Hematopoietic multipotent progenitor cell treated with erythropoietin and hydrocortisone succinate and interleukin-3 and kit ligand, for 6 days (in vitro differentiated cells): Measurements from ENCODE around the gene NDRG4.
A peak's percentile ranks its signal among the peaks of the same experiment; 100 is the strongest.
"Not testable (repeated sequence)": the region's sequence is repeated elsewhere in the genome, so short reads cannot be mapped to it uniquely, and the experiment has no call there.

Experiments
- DNase-seq: peaks from one replicate; pipeline ENCODE4 v3.0.0-alpha.2; 2015

Gene NDRG4

GRCh38 chr16:58466396-58466795 lies 33.5 kb upstream of the NDRG4 start:
- DNase-seq: no peak

GRCh38 chr16:58467905-58468304 lies 32.0 kb upstream of the NDRG4 start:
- DNase-seq: no peak

- no peak for DNase-seq
These were observed 28.6 kb upstream of the NDRG4 start for GRCh38 chr16:58471209-58471975.

GRCh38 chr16:58472266-58472665 lies 27.7 kb upstream of the NDRG4 start:
- no peak for DNase-seq

- DNase-seq: no peak
These were observed 27.1 kb upstream of the NDRG4 start for GRCh38 chr16:58472827-58473226.

- DNase-seq: no peak
These were observed 25.6 kb upstream of the NDRG4 start for GRCh38 chr16:58474296-58474695.

- DNase-seq: no peak
These were observed 24.8 kb upstream of the NDRG4 start for GRCh38 chr16:58475091-58475619.

- no peak for DNase-seq
These were observed 23.2 kb upstream of the NDRG4 start for GRCh38 chr16:58476791-58477190.

GRCh38 chr16:58478427-58478826 lies 21.5 kb upstream of the NDRG4 start:
- no peak for DNase-seq

- no peak for DNase-seq
These were observed 18.6 kb upstream of the NDRG4 start for GRCh38 chr16:58481226-58481869.

- DNase-seq: no peak
These were observed 18.0 kb upstream of the NDRG4 start for GRCh38 chr16:58481931-58482330.

GRCh38 chr16:58485184-58485887 lies 14.6 kb upstream of the NDRG4 start:
- no peak for DNase-seq

GRCh38 chr16:58487566-58488351 lies 12.2 kb upstream of the NDRG4 start:
- DNase-seq: peak; percentile 89

- DNase-seq: no peak
These were observed 11.4 kb upstream of the NDRG4 start for GRCh38 chr16:58488531-58488930.

- DNase-seq: no peak
These were observed 9.9 kb upstream of the NDRG4 start for GRCh38 chr16:58490065-58490464.

- DNase-seq: not testable (repeated sequence)
These were observed 9.4 kb upstream of the NDRG4 start for GRCh38 chr16:58490539-58490938.

- no peak for DNase-seq
These were observed 7.9 kb upstream of the NDRG4 start for GRCh38 chr16:58492066-58492465.

GRCh38 chr16:58492735-58493134 lies 7.2 kb upstream of the NDRG4 start:
- no peak for DNase-seq

- no peak for DNase-seq
These were observed 6.0 kb upstream of the NDRG4 start for GRCh38 chr16:58493756-58494431.

GRCh38 chr16:58494981-58495520 lies 4.9 kb upstream of the NDRG4 start:
- DNase-seq: peak; percentile 93

- DNase-seq: no peak
These were observed 4.2 kb upstream of the NDRG4 start for GRCh38 chr16:58495521-58496331.
